Neuron (in vitro differentiated cells): Measurements from ENCODE around the gene SYNE1.
"Not testable (repeated sequence)": the region's sequence is repeated elsewhere in the genome, so short reads cannot be mapped to it uniquely, and the experiment has no call there.

Experiments
- H2AFZ ChIP-seq: one replicate; pipeline ENCODE4 v1.6.1; 2013; ENCODE audit warnings: low read depth, mild to moderate bottlenecking, inconsistent platforms, low read length, moderate library complexity
- H3K27me3 ChIP-seq: one replicate; pipeline ENCODE4 v1.6.1; 2013; ENCODE audit warnings: low read length; ENCODE audit not compliant: insufficient read depth
- H3K36me3 ChIP-seq: one replicate; pipeline ENCODE4 v1.6.1; 2013; ENCODE audit warnings: low read length; ENCODE audit not compliant: insufficient read depth
- H3K4me1 ChIP-seq: one replicate; pipeline ENCODE4 v1.6.1; 2013; ENCODE audit warnings: low read length; ENCODE audit not compliant: insufficient read depth
- H3K4me3 ChIP-seq: 2 replicates; pipeline ENCODE4 v1.5.1; 2013; ENCODE audit warnings: mild to moderate bottlenecking, low read length, moderate library complexity
- H3K9me3 ChIP-seq: one replicate; pipeline ENCODE4 v1.6.1; 2013; ENCODE audit warnings: low read length

The SYNE1 gene

DNA sequence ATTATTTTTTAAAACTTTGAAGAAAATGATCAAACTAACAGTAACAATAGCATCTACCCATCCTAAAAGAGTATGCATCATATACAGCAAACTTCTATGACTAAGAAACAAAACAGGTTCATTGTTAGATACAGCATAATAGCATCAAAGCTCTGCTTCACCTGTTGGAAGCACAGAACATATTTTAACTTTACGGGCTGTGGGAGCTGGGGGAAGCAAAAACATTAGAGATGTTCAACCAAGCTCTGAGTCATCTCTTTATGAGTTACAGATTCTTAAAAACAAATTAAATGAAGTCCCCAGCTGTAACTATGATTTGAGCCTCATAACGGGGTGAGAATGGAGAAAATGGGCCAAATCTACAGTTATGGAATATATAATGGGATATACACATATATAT is 63.4 kb downstream of the SYNE1 start:
- Histone ChIP-seq H3K4me3 (no peak overlapping the region), H3K4me1 (no peaks in the 10 kb centered on the region), H3K36me3 (no peaks in the 10 kb centered on the region), H3K27me3 (no peaks in the 10 kb centered on the region), H2AFZ (no peak overlapping the region), H3K9me3 (no peaks in the 10 kb centered on the region)

DNA sequence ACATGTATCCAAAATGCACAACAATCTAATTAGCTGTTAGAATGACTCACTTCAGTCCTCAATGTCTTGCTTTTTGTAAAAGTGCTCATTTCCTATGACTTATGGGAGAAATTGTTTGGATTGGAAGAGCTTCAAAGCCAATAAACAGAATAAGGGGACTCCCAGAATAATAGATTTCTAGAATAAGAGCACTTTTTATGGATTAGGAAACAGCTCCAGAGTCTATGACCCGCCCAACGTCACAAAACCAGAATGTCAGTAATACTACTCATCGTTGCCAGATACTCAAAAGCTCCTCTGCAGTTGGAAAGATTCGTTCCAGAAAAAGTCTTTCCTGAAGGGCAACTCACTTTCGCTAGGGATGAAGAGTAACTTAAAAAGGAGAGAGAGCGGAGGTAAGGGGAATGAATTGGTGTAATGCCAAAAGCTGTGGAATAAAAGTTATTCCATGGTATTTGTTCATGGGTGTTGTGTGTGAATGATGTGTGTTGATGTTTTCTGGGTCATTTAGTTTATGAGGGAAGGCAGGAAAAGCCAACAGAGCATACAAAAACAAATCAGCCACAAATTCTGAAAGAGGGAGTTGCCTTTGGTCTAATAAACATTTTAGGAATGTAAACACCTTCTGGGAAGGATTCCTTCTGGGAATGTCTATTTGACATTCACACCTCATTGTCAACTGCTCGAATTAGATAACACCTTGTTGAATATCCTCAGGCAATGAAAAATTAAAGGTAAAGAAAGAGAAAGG is 64.6 kb downstream of the SYNE1 start:
- H3K36me3 ChIP-seq, result no peaks in the 10 kb centered on the region
- no peaks in the 10 kb centered on the region for H3K4me1 ChIP-seq
- H2AFZ ChIP-seq, result no peak overlapping the region
- no peaks in the 10 kb centered on the region for H3K27me3 ChIP-seq
- no peaks in the 10 kb centered on the region for H3K9me3 ChIP-seq
- H3K4me3 ChIP-seq, result no peak overlapping the region

DNA sequence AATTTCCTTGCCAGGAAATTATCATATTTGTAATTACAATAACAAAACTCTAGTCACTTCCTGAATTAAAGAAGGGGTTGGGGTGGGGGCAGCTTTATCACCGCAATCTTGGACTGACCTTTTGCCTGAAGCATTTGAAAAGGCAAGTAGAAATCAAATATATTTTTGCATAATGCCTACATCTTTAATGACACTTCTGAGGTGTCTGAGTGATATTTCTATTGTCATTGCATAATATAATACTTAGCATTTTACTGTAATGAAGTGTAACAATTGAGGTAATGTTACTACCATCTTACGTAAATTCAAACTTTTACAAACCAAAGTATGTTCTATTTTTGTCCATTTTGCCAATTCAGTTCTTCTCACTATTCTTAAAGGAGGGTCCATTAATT is 65.2 kb downstream of the SYNE1 start:
- Histone ChIP-seq H3K36me3 (no peaks in the 10 kb centered on the region), H3K4me3 (no peak overlapping the region), H3K9me3 (no peaks in the 10 kb centered on the region), H3K27me3 (no peaks in the 10 kb centered on the region), H2AFZ (no peak overlapping the region), H3K4me1 (no peaks in the 10 kb centered on the region)

DNA sequence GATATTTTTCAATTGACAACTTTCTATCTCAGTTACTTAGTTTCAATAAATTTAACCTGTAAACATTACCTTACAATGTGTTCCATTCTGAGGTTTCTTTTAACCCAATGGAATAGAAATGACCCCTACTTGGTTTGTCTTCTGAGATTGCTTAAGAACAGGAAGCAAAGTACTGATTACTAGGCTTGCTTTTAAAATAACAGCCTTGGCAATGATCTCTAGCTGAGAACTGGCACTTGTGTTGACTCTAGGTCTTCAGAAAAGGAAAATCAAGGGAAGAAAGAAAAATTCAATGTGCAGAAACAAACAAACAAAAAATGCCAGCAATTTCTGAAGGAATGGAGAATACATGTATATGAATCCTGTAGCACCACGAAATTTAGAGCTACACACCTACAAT is 66.1 kb downstream of the SYNE1 start:
- Histone ChIP-seq H2AFZ (no peak overlapping the region), H3K36me3 (no peaks in the 10 kb centered on the region), H3K4me3 (no peak overlapping the region), H3K4me1 (no peaks in the 10 kb centered on the region), H3K9me3 (no peaks in the 10 kb centered on the region), H3K27me3 (no peaks in the 10 kb centered on the region)

DNA sequence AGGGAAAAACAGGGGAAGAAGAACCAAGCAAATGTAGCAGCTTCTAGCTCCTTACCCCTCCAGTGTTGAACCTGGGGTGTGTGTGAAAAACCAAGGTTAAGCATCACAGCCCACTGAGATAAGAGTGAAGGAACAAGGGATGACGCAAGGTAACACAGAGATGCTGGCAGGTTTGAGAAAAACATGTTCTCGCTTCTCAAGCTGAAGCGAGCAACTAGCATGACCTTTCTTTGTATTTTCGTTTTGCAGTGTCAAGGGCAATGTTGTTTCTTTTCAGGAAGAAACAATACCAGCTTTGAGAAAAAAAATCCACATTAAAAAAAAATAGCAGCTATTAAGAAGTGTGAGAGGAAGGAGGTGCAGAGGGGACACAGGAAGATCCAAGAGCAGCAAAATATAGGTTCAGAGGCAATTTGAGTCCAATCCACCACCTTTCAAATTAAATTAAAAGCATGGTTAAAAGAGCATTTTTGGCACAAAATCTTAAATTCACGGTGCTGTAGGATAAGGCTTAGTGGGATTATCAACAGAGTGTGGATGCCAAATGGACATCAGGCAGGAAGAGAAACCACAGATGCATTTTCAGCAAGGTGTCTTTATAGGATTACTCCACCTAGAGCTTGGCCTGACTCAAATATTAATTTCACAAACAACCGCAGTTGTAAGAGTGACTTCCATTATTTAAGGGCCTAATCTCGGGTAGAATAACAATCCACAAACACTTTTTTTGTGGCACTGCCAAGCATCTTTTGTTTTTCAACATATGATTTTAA is 70.9 kb downstream of the SYNE1 start:
- Histone ChIP-seq H2AFZ (no peak overlapping the region), H3K4me3 (no peak overlapping the region), H3K36me3 (no peaks in the 10 kb centered on the region), H3K27me3 (no peaks in the 10 kb centered on the region), H3K9me3 (no peaks in the 10 kb centered on the region), H3K4me1 (peaks cover 3% of the 10 kb centered on the region)

DNA sequence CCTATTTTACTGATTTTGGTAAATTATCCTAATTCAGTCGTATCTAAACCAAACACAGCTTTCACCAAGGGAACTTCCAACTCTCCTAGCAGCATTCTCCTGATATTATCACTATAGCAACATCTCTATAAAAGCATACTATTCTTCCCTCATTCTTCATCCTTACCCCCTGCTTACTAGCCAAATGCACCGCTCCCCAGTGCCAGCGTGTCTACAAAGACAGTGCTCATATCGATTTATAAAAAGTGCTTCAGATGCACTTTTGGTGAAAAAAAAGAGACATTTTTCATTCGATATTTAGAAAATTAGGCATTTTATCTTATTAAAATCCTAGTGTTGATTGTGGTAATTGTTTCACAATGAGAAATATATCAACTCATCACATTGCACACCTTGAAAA is 74.0 kb downstream of the SYNE1 start:
- Histone ChIP-seq H3K27me3 (no peaks in the 10 kb centered on the region), H3K36me3 (no peaks in the 10 kb centered on the region), H3K4me1 (peaks cover 3% of the 10 kb centered on the region), H3K9me3 (no peaks in the 10 kb centered on the region), H2AFZ (no peak overlapping the region), H3K4me3 (no peak overlapping the region)

DNA sequence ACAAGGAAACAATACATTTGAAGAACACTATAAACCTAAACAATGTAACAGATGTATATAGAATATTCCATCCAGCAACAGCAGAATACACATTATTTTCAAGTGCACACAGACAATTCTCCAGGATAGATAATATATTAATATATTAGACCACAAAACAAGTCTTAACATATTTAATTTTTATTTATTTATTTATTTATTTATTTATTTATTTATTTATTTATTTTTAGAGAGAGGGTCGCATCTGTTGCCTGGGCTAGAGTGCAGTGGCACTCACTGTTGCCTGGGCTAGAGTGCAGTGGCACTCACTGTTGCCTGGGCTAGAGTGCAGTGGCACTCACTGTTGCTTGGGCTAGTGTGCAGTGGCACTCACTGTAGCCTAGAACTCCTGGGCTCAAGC is 78.4 kb downstream of the SYNE1 start:
- not testable (repeated sequence) for H3K27me3 ChIP-seq, H2AFZ ChIP-seq, H3K9me3 ChIP-seq, H3K4me1 ChIP-seq, H3K4me3 ChIP-seq, H3K36me3 ChIP-seq

DNA sequence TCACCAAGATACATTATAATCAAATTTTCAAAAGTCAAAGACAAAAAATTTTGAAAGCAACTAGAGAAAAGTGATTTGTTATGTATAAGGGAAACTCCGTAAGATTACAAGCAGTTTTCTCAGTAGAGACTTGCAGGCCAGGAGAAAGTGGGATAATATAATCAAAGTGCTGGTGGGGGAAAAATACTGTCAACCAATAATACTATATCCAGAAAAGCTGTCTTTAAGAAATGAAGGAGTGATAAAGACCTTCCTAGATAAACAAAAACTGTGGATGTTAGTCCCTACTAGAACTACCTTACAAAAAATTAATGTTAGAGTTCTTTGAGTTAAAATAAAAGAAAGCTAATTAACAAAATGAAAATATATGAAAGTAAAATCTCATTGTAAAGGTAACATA is 79.7 kb downstream of the SYNE1 start:
- H3K4me3 ChIP-seq, result no peak overlapping the region
- H3K9me3 ChIP-seq, result no peaks in the 10 kb centered on the region
- no peak overlapping the region for H2AFZ ChIP-seq
- H3K36me3 ChIP-seq, result no peaks in the 10 kb centered on the region
- no peaks in the 10 kb centered on the region for H3K27me3 ChIP-seq
- H3K4me1 ChIP-seq, result no peaks in the 10 kb centered on the region

DNA sequence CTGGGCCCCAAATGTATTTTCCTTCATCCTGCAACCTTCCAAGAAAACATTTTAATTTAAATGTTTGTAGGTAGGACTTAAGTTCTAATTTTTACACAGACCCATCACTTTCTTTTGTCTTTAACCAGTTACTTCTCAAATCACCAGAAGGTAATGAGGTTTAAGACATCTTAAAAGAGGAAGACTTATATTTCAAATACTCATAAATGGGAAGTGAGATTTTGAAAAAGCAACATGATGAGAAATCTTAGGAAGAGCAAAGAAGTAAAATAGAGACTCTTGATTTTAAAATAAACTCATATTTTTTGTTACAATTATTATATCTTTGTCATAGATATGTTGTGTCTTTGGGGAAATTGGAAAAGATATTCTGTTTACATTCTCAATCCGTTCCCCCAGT is 82.3 kb downstream of the SYNE1 start:
- Histone ChIP-seq H3K9me3 (no peaks in the 10 kb centered on the region), H2AFZ (no peak overlapping the region), H3K4me1 (no peaks in the 10 kb centered on the region), H3K27me3 (no peaks in the 10 kb centered on the region), H3K4me3 (no peak overlapping the region), H3K36me3 (no peaks in the 10 kb centered on the region)

DNA sequence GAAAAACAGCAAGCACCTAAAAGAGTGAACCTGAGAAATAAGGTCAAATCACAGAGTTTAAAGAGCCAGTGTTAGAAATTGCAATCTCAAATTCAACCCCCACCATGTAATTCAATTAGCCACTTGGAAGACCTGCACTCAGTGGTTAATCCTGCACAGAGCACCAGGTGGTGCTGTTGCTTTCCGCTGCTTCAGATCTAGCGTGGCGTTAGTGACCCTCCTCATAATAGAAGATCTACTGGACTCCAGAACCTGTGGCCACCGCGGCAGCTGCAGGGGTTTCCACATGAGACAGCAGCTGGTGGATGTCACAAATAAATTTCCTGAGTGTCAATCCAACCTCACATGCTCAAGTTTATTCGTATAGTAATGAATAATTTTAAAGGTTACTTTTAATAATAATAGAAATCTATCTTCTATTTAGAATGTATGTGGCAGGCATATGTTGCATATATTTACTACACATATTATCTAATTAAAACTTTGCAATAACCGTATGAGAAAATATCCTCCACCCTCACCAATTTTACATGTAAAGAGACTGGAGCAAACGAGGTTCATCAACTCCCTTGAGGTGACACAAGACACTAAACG is 84.4 kb downstream of the SYNE1 start:
- Histone ChIP-seq H3K4me3 (no peak overlapping the region), H3K36me3 (no peaks in the 10 kb centered on the region), H3K4me1 (no peaks in the 10 kb centered on the region), H3K9me3 (no peaks in the 10 kb centered on the region), H2AFZ (no peak overlapping the region), H3K27me3 (no peaks in the 10 kb centered on the region)

DNA sequence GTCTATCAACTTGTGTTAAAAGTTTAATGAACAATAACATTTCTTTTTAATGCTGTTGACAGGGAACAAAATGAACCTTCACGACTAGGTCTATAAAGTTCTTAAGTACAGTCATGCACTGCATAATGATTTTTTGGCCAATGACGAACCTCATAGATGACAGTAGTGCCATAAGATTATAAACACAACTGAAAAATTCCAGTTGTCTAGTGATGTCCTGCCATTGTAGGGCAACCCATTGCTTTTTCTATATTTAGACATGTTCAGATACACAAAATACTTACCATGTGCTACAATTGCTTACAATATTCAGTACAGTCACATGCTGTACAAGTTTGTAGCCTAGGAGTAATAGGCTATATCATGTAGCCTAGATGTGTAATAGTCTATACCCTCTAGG is 93.6 kb downstream of the SYNE1 start:
- no peaks in the 10 kb centered on the region for H3K4me1 ChIP-seq

DNA sequence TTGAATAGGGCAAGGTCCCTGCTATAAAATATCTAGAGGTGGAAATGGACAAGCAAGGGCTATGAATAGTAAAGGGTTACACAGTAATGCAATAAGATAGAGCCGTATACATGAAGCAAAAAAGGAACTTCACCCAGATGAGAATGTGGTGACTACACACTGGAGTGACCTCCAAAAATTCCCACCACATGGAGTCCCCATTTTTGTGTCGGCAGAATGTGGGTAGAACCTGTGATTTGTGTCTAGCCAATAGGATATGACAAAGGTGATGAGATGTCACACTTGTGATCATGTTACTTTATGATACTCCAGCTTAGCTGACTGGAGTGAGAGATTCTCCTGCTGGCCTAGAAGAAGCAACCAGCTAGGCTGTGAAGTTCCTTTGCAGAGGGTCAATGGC is 96.8 kb downstream of the SYNE1 start:
- no peak overlapping the region for H2AFZ ChIP-seq
- no peaks in the 10 kb centered on the region for H3K4me1 ChIP-seq
- no peaks in the 10 kb centered on the region for H3K36me3 ChIP-seq
- no peak overlapping the region for H3K4me3 ChIP-seq
- H3K9me3 ChIP-seq, result no peaks in the 10 kb centered on the region
- H3K27me3 ChIP-seq, result no peaks in the 10 kb centered on the region

More for the DNA sequence above, 93.6 kb downstream of the SYNE1 start:
- no peak overlapping the region for H2AFZ ChIP-seq
- H3K27me3 ChIP-seq, result no peaks in the 10 kb centered on the region
- H3K36me3 ChIP-seq, result no peaks in the 10 kb centered on the region
- no peaks in the 10 kb centered on the region for H3K9me3 ChIP-seq
- H3K4me3 ChIP-seq, result no peak overlapping the region

DNA sequence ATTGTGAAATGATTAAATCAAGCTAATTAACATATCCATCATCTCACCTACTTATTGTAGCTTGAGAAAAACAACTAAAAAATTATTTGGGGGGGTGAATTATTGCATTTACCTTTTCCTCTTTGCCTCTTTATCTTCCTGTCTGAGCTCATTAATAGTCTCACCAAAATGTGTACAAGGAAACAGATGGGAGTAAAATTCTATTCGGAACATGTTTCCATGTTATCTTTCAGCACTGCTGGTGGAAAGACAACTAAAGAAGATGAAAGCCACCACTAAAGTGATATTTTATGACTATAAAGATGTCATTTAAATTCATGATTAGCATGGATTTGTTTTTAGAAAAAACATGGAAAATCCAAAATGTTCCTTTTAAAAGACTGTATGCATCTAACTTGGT is 102.6 kb downstream of the SYNE1 start:
- H3K27me3 ChIP-seq, result no peaks in the 10 kb centered on the region
- H3K36me3 ChIP-seq, result no peaks in the 10 kb centered on the region
- no peak overlapping the region for H2AFZ ChIP-seq
- no peaks in the 10 kb centered on the region for H3K9me3 ChIP-seq
- no peaks in the 10 kb centered on the region for H3K4me1 ChIP-seq
- H3K4me3 ChIP-seq, result no peak overlapping the region
